ENCODE data around the gene KMT2B. TPM values are rescaled to one million over a fixed set of nuclear protein-coding genes. Genes with fewer than 3 reads are reported as not detected.

KMT2B gene
- total and polyA plus RNA-seq, 8 donors = 16.7 to 59.9 (median 24.2) TPM

DNA sequence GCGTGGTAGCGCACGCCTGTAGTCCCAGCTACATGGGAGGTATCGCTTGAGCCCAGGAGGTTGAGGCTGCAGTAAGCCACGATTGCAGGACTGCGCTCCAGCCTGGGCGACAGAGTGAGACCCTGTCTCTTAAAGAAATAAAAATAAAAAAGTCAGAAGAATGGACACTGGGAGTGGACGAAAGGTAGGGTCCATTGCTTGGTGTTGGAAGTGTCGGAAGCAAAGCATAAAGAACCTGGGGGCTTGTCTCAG lies 57.2 kb downstream of the KMT2B start:
- Histone ChIP-seq H3K9me3 (no peaks in the 10 kb centered on the region), H3K27me3 (no peaks in the 10 kb centered on the region), H3K4me1 (no peaks in the 10 kb centered on the region), H3K36me3 (no peaks in the 10 kb centered on the region), H3K27ac (no peak overlapping the region), H3K4me3 (peak overlapping the region in 3 of 4 donors; percentile 70 to 95 (median 80))
- intact Hi-C loops (cut with DNase I) = no loop called here
- TF ChIP-seq, protein P1, sequence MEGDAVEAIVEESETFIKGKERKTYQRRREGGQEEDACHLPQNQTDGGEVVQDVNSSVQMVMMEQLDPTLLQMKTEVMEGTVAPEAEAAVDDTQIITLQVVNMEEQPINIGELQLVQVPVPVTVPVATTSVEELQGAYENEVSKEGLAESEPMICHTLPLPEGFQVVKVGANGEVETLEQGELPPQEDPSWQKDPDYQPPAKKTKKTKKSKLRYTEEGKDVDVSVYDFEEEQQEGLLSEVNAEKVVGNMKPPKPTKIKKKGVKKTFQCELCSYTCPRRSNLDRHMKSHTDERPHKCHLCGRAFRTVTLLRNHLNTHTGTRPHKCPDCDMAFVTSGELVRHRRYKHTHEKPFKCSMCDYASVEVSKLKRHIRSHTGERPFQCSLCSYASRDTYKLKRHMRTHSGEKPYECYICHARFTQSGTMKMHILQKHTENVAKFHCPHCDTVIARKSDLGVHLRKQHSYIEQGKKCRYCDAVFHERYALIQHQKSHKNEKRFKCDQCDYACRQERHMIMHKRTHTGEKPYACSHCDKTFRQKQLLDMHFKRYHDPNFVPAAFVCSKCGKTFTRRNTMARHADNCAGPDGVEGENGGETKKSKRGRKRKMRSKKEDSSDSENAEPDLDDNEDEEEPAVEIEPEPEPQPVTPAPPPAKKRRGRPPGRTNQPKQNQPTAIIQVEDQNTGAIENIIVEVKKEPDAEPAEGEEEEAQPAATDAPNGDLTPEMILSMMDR (IDR thresholded peaks at IDR 0.05) = no peak
- DNase-seq (no peak), FAIRE-seq (no peak), ATAC-seq (peak; percentile 2 to 28 (median 18))
- WGBS, 2 donors = 6 to 17% methylated on average over 9 of the region's 9 CpGs

GRCh38 chr19:35775298-35776101 lies 57.7 kb downstream of the KMT2B start, which contains the start of gene ARHGAP33:
ARHGAP33 (plus strand) TSS chr19:35775564; CDS start chr19:35775659, 95 bp downstream.
- no peaks in the 10 kb centered on the region for H3K27me3 ChIP-seq
- peak within 1 kb of the TSS; percentile 70 to 95 (median 76) for H3K4me3 ChIP-seq
- no peaks in the 10 kb centered on the region for H3K36me3 ChIP-seq
- intact Hi-C loops (cut with DNase I) = no loop called here
- no peak within 1 kb of the TSS for H3K27ac ChIP-seq
- FAIRE-seq = peak; percentile 20
- DNase-seq = peak; percentile 99 to 100 (median 100)
- H3K4me1 ChIP-seq = no peaks in the 10 kb centered on the region
- 0 to 1% methylated on average over 29 to 82 of the region's 82 CpGs for WGBS, 2 donors
- TF ChIP-seq, protein P1 (IDR thresholded peaks at IDR 0.05) = no peak
- H3K9me3 ChIP-seq = no peaks in the 10 kb centered on the region
- peak; percentile 99 to 100 (median 99) for ATAC-seq

- H3K9me3 ChIP-seq = no peaks in the 10 kb centered on the region
- H3K4me1 ChIP-seq = no peaks in the 10 kb centered on the region
- ATAC-seq (no peak), FAIRE-seq (no peak), DNase-seq (no peak)
- no peaks in the 10 kb centered on the region for H3K36me3 ChIP-seq
- TF ChIP-seq, protein P1 (IDR thresholded peaks at IDR 0.05) = no peak
- peak overlapping the region in 2 of 4 donors; percentile 70 to 80 for H3K4me3 ChIP-seq
- H3K27ac ChIP-seq = no peak overlapping the region
- intact Hi-C loops (cut with DNase I) = no loop called here
- H3K27me3 ChIP-seq = no peaks in the 10 kb centered on the region
- WGBS, 2 donors = 63 to 74% methylated on average over 12 to 13 of the region's 13 CpGs
Measured at GRCh38 chr19:35776102-35776788, 58.4 kb downstream of the KMT2B start.

DNA sequence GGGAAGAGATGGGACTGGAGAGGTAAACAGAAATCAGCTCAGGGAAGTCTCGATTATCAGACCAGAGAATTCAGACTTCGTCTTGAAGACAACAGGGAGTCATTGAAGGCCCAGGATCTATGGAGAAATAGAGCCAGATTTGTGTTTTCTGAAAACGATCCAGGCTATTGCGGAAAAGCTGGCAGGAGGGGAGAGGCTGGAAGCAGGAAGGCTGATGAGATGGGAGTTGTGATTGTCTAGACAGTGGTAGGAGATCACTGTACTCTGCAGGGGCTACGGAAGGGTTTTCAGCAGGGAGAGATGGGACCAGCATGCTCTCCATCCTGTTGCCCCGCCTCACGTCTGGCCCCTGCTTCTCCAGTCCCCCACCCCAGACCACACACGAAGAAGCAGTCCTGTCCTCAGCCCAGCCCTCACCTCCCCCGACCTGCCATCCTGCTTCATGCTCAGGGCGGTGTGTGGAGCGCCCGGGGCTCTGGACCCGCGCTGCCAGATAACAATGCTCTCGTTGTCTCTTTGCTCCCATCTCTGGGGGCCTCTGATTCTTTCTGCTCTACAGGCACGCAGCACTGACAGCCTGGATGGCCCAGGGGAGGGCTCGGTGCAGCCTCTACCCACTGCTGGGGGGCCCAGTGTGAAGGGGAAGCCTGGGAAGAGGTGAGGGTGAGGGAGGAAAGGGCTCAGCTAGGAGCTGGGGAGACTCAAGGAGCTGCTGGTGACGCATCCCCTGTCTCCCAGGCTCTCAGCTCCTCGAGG lies 59.5 kb downstream of the KMT2B start:
- TF ChIP-seq, protein P1 (IDR thresholded peaks at IDR 0.05) = no peak
- FAIRE-seq (no peak), ATAC-seq (no peak), DNase-seq (peak in 1 of 6 donors; percentile 42)
- intact Hi-C loops (cut with DNase I) = no loop called here
- no peaks in the 10 kb centered on the region for H3K36me3 ChIP-seq
- WGBS, 2 donors = 76 to 81% methylated on average over 18 to 19 of the region's 19 CpGs
- H3K4me3 ChIP-seq = no peak overlapping the region
- no peaks in the 10 kb centered on the region for H3K9me3 ChIP-seq
- no peaks in the 10 kb centered on the region for H3K4me1 ChIP-seq
- H3K27me3 ChIP-seq = no peaks in the 10 kb centered on the region
- no peak overlapping the region for H3K27ac ChIP-seq
